ENCODE data around the gene SLC6A19.

The SLC6A19 gene

DNA sequence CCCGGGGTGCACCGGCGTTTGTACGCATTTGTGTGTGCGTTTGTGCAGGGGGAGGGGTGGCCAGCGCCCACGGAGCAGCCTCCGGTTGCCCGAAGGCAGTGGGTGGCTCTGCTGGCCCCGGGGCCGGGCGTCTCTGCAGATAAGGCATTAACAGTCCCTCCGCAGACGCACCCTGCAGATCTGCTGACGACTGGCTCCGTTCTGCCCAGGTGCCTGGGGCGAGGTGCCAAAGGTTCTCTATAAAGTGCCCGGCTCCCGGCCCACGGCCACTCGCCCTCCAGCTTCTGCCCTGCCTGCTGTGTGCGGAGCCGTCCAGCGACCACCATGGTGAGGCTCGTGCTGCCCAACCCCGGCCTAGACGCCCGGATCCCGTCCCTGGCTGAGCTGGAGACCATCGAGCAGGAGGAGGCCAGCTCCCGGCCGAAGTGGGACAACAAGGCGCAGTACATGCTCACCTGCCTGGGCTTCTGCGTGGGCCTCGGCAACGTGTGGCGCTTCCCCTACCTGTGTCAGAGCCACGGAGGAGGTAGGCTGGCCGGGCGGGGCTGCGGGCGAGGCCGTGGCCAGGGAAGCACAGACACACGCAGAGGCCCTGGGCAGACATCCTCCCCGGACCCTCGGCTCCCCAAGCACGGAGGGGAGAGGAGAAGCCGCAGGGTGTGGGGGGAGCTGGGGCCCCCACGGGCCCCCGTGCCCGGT is at the start of gene SLC6A19:
Gene SLC6A19 (plus strand): TSS at position 269 of the 699 bp plus-strand sequence. CDS start 56 bp downstream, at position 325.
- Histone ChIP-seq H3K27ac (ENCODE audit: low read depth, low read length) (no peak within 1 kb of the TSS), H2AFZ (ENCODE audit: low read depth, low read length, severe bottlenecking) (no peak within 1 kb of the TSS), H3K79me2 (ENCODE audit: insufficient read depth, low read length) (no peaks in the 10 kb centered on the region), H3K4me2 (ENCODE audit: low read depth, low read length, poor library complexity, severe bottlenecking) (no peak within 1 kb of the TSS), H3K9me2 (replicated peaks; ENCODE audit: insufficient read depth, low read length) (no peaks in the 10 kb centered on the region), H3K4me3 (ENCODE audit: insufficient read depth, low read length, poor library complexity, severe bottlenecking) (no peak within 1 kb of the TSS), H3F3A (ENCODE audit: insufficient read depth) (no peaks in the 10 kb centered on the region), H3K36me3 (ENCODE audit: low read length) (no peaks in the 10 kb centered on the region), H3K27me3 (ENCODE audit: low read length) (no peaks in the 10 kb centered on the region), H4K20me1 (ENCODE audit: low read depth, low read length) (no peaks in the 10 kb centered on the region), H3K9me3 (ENCODE audit: insufficient read depth, low read length) (no peaks in the 10 kb centered on the region), H3K9ac (ENCODE audit: low read length) (no peak within 1 kb of the TSS)
- TF ChIP-seq EZH2phosphoT487 (conservative IDR thresholded peaks at IDR 0.05; ENCODE audit: low read length) = no peak
- TF ChIP-seq, protein P1, sequence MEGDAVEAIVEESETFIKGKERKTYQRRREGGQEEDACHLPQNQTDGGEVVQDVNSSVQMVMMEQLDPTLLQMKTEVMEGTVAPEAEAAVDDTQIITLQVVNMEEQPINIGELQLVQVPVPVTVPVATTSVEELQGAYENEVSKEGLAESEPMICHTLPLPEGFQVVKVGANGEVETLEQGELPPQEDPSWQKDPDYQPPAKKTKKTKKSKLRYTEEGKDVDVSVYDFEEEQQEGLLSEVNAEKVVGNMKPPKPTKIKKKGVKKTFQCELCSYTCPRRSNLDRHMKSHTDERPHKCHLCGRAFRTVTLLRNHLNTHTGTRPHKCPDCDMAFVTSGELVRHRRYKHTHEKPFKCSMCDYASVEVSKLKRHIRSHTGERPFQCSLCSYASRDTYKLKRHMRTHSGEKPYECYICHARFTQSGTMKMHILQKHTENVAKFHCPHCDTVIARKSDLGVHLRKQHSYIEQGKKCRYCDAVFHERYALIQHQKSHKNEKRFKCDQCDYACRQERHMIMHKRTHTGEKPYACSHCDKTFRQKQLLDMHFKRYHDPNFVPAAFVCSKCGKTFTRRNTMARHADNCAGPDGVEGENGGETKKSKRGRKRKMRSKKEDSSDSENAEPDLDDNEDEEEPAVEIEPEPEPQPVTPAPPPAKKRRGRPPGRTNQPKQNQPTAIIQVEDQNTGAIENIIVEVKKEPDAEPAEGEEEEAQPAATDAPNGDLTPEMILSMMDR (IDR thresholded peaks at IDR 0.05; ENCODE audit: insufficient read depth, low read length, poor library complexity, severe bottlenecking) = no peak

DNA sequence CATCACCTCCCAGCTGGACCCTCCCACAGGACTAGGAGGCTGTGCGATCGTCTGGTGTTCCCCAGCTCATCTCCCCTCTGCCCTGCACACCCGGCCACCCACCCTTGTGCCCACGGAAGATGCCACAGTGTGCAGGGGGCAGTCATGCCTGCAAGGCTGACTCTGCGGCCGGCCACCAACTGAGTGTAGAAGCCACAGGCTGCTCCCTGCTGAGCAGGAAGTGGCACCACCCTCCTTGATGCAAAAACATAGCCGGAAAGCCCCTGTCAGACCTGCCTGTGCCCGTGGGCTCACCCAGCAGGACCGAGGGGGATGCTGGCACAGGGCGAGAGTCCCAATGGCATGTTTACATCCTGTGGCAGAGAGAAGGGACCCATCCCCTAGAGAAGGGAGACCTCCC is 49.2 kb upstream of the SLC6A19 start:
- H2AFZ ChIP-seq (ENCODE audit: low read depth, low read length, severe bottlenecking) = no peak overlapping the region
- no peaks in the 10 kb centered on the region for H3K9me3 ChIP-seq (ENCODE audit: insufficient read depth, low read length)
- no peaks in the 10 kb centered on the region for H3F3A ChIP-seq (ENCODE audit: insufficient read depth)
- H3K4me3 ChIP-seq (ENCODE audit: insufficient read depth, low read length, poor library complexity, severe bottlenecking) = no peak overlapping the region
- H3K36me3 ChIP-seq (ENCODE audit: low read length) = no peaks in the 10 kb centered on the region
- H3K79me2 ChIP-seq (ENCODE audit: insufficient read depth, low read length) = no peaks in the 10 kb centered on the region
- H3K27me3 ChIP-seq (ENCODE audit: low read length) = no peaks in the 10 kb centered on the region
- no peak overlapping the region for H3K9ac ChIP-seq (ENCODE audit: low read length)
- no peak overlapping the region for H3K4me2 ChIP-seq (ENCODE audit: low read depth, low read length, poor library complexity, severe bottlenecking)
- no peaks in the 10 kb centered on the region for H3K9me2 ChIP-seq (replicated peaks; ENCODE audit: insufficient read depth, low read length)
- no peaks in the 10 kb centered on the region for H4K20me1 ChIP-seq (ENCODE audit: low read depth, low read length)
- H3K27ac ChIP-seq (ENCODE audit: low read depth, low read length) = no peak overlapping the region
- no peak for TF ChIP-seq EZH2phosphoT487 (conservative IDR thresholded peaks at IDR 0.05; ENCODE audit: low read length)
- TF ChIP-seq, protein P1 (IDR thresholded peaks at IDR 0.05; ENCODE audit: insufficient read depth, low read length, poor library complexity, severe bottlenecking) = no peak

DNA sequence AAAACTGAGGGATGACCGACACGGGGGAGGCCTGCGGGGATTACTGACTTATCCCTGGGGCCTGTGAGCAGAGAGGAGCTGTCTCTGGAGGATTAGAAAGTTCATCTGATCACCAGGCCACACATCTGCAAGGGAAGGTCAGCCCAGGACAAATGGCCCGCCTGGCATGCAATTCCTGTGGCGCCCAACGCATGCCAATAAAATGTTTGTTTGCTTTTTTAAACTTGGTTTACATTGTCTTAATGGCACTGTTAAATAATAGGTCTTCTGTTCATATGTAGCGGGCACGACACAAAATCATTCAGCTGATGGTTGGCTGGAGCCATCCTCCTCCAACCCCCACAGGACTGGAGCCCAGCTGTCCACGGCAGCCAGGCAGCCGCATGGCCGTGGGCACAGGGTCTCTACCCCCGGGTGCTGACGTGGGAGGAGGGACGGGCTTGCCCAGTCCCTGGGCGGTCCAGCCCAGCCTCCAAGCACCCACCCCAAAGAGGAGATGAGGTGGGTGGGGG is 48.6 kb upstream of the SLC6A19 start:
- H2AFZ ChIP-seq (ENCODE audit: low read depth, low read length, severe bottlenecking) = no peak overlapping the region
- no peak overlapping the region for H3K27ac ChIP-seq (ENCODE audit: low read depth, low read length)
- no peaks in the 10 kb centered on the region for H3K27me3 ChIP-seq (ENCODE audit: low read length)
- H3K9me2 ChIP-seq (replicated peaks; ENCODE audit: insufficient read depth, low read length) = no peaks in the 10 kb centered on the region
- no peaks in the 10 kb centered on the region for H3K36me3 ChIP-seq (ENCODE audit: low read length)
- H3F3A ChIP-seq (ENCODE audit: insufficient read depth) = no peaks in the 10 kb centered on the region
- no peak overlapping the region for H3K4me3 ChIP-seq (ENCODE audit: insufficient read depth, low read length, poor library complexity, severe bottlenecking)
- H3K4me2 ChIP-seq (ENCODE audit: low read depth, low read length, poor library complexity, severe bottlenecking) = no peak overlapping the region
- no peaks in the 10 kb centered on the region for H4K20me1 ChIP-seq (ENCODE audit: low read depth, low read length)
- no peak overlapping the region for H3K9ac ChIP-seq (ENCODE audit: low read length)
- H3K9me3 ChIP-seq (ENCODE audit: insufficient read depth, low read length) = no peaks in the 10 kb centered on the region
- TF ChIP-seq, protein P1 (IDR thresholded peaks at IDR 0.05; ENCODE audit: insufficient read depth, low read length, poor library complexity, severe bottlenecking) = no peak
- no peaks in the 10 kb centered on the region for H3K79me2 ChIP-seq (ENCODE audit: insufficient read depth, low read length)

Measured in SU-DHL-6 (cell line).